K562 (cell line): ENCODE data around the gene NAGPA. TPM values are rescaled to one million over a fixed set of nuclear protein-coding genes. Genes with fewer than 3 reads are reported as not detected.

Source experiments
- ATAC-seq: fragments of 200-7000 bp; cut with Tn5 transposase; 3 replicates; pipeline ENCODE4 v1.9.1; 2020; ENCODE audit warnings: moderate library complexity
- BruUV-seq: library from RNA; stranded (reverse); fragments of 400-500 nt; replicated peaks from 2 replicates; lab custom pipeline; 2021; lab: Mats Ljungman, UMichigan
- CTCF ChIA-PET: fragments of 300-600 bp; formaldehyde crosslinking; extraction: SDS; loops from one replicate; lab custom pipeline; 2021; ENCODE audit warnings: low intra/inter-chr PET ratio; lab: Yijun Ruan, JAX
- POLR2A ChIA-PET: fragments of 300-600, 350-650 bp; sonication (Branson Sonifier 250); formaldehyde crosslinking; extraction: SDS; loops from one replicate; lab custom pipeline; 2021; ENCODE audit warnings: antibody characterized with exemption, inconsistent platforms; lab: Yijun Ruan, JAX
- DNase-seq, 4 experiments: peaks; one replicate each; pipeline versions ENCODE4 v3.0.0 to v3.0.0-alpha.2; 2011 to 2018; ENCODE audit warnings: low spot score in 3 of 4, mixed read lengths in 3 of 4; ENCODE audit errors: extremely low read depth in 1 of 4
- FAIRE-seq: peaks from 2 replicates; lab custom pipeline; 2011; peaks lifted over from hg19 to GRCh38; lab: Jason Lieb, UNC
- H2AFZ ChIP-seq: 2 replicates; pipeline ENCODE4 v1.6.0; 2011; ENCODE audit warnings: low read depth, low read length, control low read depth, inconsistent platforms
- H3K27ac ChIP-seq: fragments of 200-600 bp; 3 replicates; pipeline ENCODE4 v1.8.0; 2011; ENCODE audit warnings: low read depth, mild to moderate bottlenecking, control low read depth, inconsistent platforms, low read length, moderate library complexity, mixed read lengths; ENCODE audit errors: extremely low read depth
- H3K27me3 ChIP-seq, 2 experiments: fragments of 300-600 bp in 1 of 2; 2 replicates in 1 of 2; 3 replicates in 1 of 2; pipeline versions ENCODE4 v1.6.0 to v1.8.0; 2011; ENCODE audit warnings: inconsistent platforms in 2 of 2, low read length in 2 of 2, mild to moderate bottlenecking in 1 of 2, mixed read lengths in 1 of 2, moderate library complexity in 1 of 2; ENCODE audit not compliant: control insufficient read depth in 2 of 2, insufficient read depth in 2 of 2
- H3K36me3 ChIP-seq: fragments of 300-600 bp; 3 replicates; pipeline ENCODE4 v1.8.0; 2011; ENCODE audit warnings: mild to moderate bottlenecking, low read length, inconsistent platforms; ENCODE audit not compliant: control insufficient read depth, insufficient read depth
- H3K4me1 ChIP-seq, 2 experiments: fragments of 200-600 bp in 1 of 2; replicated peaks in 1 of 2; 2 replicates in 1 of 2; 3 replicates in 1 of 2; pipeline versions ENCODE4 v1.5.1 to v1.8.0; 2011; ENCODE audit warnings: inconsistent platforms in 2 of 2, low read length in 2 of 2, mild to moderate bottlenecking in 1 of 2, mixed read lengths in 1 of 2, moderate library complexity in 1 of 2; ENCODE audit not compliant: control insufficient read depth in 2 of 2, insufficient read depth in 2 of 2
- H3K4me2 ChIP-seq: 2 replicates; pipeline ENCODE4 v1.6.1; 2011; ENCODE audit warnings: low read length, control low read depth, inconsistent platforms, mixed read lengths; ENCODE audit not compliant: insufficient read depth
- H3K4me3 ChIP-seq: fragments of 200-600 bp; sonication (generic), shearing (Covaris generic); 2 replicates; pipeline ENCODE4 v1.5.1; 2016; ENCODE audit warnings: control low read depth, inconsistent platforms
- H3K79me2 ChIP-seq: fragments of 200-600 bp; 3 replicates; pipeline ENCODE4 v1.8.0; 2011; ENCODE audit warnings: low read length, inconsistent platforms; ENCODE audit not compliant: control insufficient read depth, insufficient read depth
- H3K9ac ChIP-seq, 2 experiments: 2 replicates each; pipeline versions ENCODE4 v1.6.0 to v1.6.1; 2011; ENCODE audit warnings: low read depth in 2 of 2, low read length in 2 of 2, control low read depth in 1 of 2, inconsistent platforms in 1 of 2, mild to moderate bottlenecking in 1 of 2, mixed read lengths in 1 of 2; ENCODE audit not compliant: insufficient read depth in 1 of 2
- H3K9me1 ChIP-seq: one replicate; pipeline ENCODE4 v1.6.0; 2011; ENCODE audit warnings: inconsistent platforms, mild to moderate bottlenecking, low read length, moderate library complexity; ENCODE audit not compliant: control insufficient read depth, insufficient read depth
- H3K9me3 ChIP-seq: replicated peaks from 2 replicates; pipeline ENCODE4 v1.5.1; 2011; ENCODE audit warnings: low read depth, low read length, inconsistent platforms; ENCODE audit not compliant: control insufficient read depth, insufficient read depth
- H4K20me1 ChIP-seq: replicated peaks from 2 replicates; pipeline ENCODE4 v1.6.1; 2011; ENCODE audit warnings: low read length, inconsistent platforms, mixed read lengths; ENCODE audit not compliant: control insufficient read depth, insufficient read depth
- POLR2G ChIP-seq: fragments of 200-400 bp; formaldehyde crosslinking; IDR thresholded peaks from 2 replicates; pipeline ENCODE4 v1.6.1; 2017; ENCODE audit warnings: low read depth, mild to moderate bottlenecking, antibody characterized with exemption, low read length, moderate library complexity
- RCOR1 ChIP-seq, 2 experiments: IDR thresholded peaks; 2 replicates each; pipeline ENCODE4 v1.6.1; 2012; ENCODE audit warnings: low read depth in 2 of 2, low read length in 2 of 2, borderline replicate concordance in 1 of 2, improper control_type of control experiment in 1 of 2
- SMARCB1 ChIP-seq: IDR thresholded peaks from 2 replicates; pipeline ENCODE4 v1.6.1; 2011; ENCODE audit warnings: improper control_type of control experiment, low read depth; ENCODE audit not compliant: insufficient read length
- SP2 ChIP-seq: IDR thresholded peaks from 2 replicates; pipeline ENCODE4 v1.6.1; 2011; ENCODE audit warnings: mild to moderate bottlenecking, low read depth, low read length, moderate library complexity; ENCODE audit not compliant: poor library complexity, severe bottlenecking; ENCODE audit errors: extremely low read depth
- SRSF1 ChIP-seq: fragments of 200-400 bp; formaldehyde crosslinking; IDR thresholded peaks from 2 replicates; pipeline ENCODE4 v1.6.1; 2017; ENCODE audit warnings: mild to moderate bottlenecking, low read depth, low read length, moderate library complexity
- ZNF253 ChIP-seq: fragments of 250-450 bp; sonication (Bioruptor Pico); conservative IDR thresholded peaks from 2 replicates; pipeline ENCODE4 v1.6.1; 2021; ENCODE audit warnings: mild to moderate bottlenecking
- ZNF586 ChIP-seq: fragments of 450-650 bp; formaldehyde crosslinking; conservative IDR thresholded peaks from 2 replicates; pipeline ENCODE4 v1.4.0; 2020; ENCODE audit warnings: mild to moderate bottlenecking, moderate library complexity
- WGBS: fragments of 100-300 bp; shearing (Covaris generic); methylation state at CpG from one replicate; pipeline ENCODE4 v1.1.6; 2016; ENCODE audit warnings: low coverage, mixed read lengths; ENCODE audit not compliant: insufficient coverage; ENCODE audit errors: missing lambda C conversion rate; 5-methylcytosine and 5-hydroxymethylcytosine counted together
- in situ Hi-C: fragments of 300-500 bp; cut with MboI; formaldehyde crosslinking; loops from 4 replicates; pipeline ENCODE4 v1.15.0; 2018; ENCODE audit warnings: inconsistent platforms, mixed read lengths
- intact Hi-C: fragments of 100-400 bp; cut with micrococcal nuclease; formaldehyde crosslinking; loops from 2 replicates; pipeline ENCODE4 v1.14.2; 2022
- polyA plus RNA-seq, 8 experiments: library from polyadenylated mRNA; depleted of rRNA in 4 of 8; stranded (reverse) in 5 of 8; unstranded in 3 of 8; fragments of >200 nt; fragmentation: Nextera tagmentation in 2 of 8; fragmentation: Illumina TruSeq in 1 of 8; extraction: Ambion mirVana in 2 of 8; extraction: Trizol in 1 of 8; gene quantifications; 2 replicates each; pipeline versions ENCODE4 v1.2.1 to v1.2.3, GENCODE V29; 2011 to 2014; ENCODE audit warnings: inconsistent platforms in 1 of 8, missing spikeins in 1 of 8
- total RNA-seq, 7 experiments: library from RNA; depleted of rRNA in 6 of 7; stranded (reverse); fragments of >200 nt in 6 of 7; fragmentation: Illumina TruSeq in 2 of 7; extraction: Trizol in 2 of 7; gene quantifications; 2 replicates each; pipeline versions ENCODE4 v1.2.1 to v1.2.3, GENCODE V29; 2011 to 2021; ENCODE audit warnings: low replicate concordance in 1 of 7
- TF ChIP-seq, protein P1 (sequence below): fragments of 250-450 bp; sonication (Bioruptor Pico); IDR thresholded peaks from 2 replicates; pipeline ENCODE4 v1.4.0; 2020
- TF ChIP-seq, protein P2 (sequence below): fragments of 150-350 bp; IDR thresholded peaks from 2 replicates; pipeline ENCODE4 v1.6.1; 2014; ENCODE audit warnings: low read depth, mild to moderate bottlenecking, low read length, borderline replicate concordance

The NAGPA gene
- total and polyA plus RNA-seq, 9 of the 15 experiments (the other 6 are each of a cell fraction or from before 2014, with no cell fraction given): 0.15 to 12.7 (median 4.6) TPM

DNA sequence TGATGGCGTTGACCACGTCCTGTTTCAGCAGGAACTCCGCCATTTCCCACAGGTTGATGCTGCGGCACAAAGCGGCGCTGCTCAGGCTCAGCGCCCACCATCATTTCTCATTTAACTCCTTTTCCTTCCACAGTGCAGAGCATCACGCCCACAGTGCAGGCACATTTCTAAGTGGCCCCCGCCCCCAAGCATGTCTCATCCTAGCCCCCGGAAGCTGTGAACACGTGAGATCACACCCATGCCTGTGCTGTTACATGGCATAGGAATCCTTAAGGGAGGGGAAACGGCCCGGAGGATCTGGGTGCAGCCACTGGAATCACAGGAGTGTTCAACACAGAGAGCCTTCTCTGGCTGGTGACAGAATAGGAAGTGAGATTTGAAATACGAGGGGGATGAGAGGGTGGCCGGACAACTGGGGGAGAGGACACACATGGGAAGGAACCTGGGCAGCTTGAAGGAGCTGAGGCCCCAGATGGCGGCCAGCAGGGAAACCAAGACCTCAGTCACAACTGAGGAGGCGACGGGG lies 4.7 kb downstream of the NAGPA start:
- no peak for DNase-seq
- no peak overlapping the region; a peak in 1 of 4 replicates for H3K9ac ChIP-seq
- POLR2A ChIA-PET: no interaction called here
- intact Hi-C loops: no loop called here
- WGBS: 65% methylated on average over 18 of the region's 18 CpGs
- H3K27ac ChIP-seq: no peak overlapping the region
- in situ Hi-C loops: no loop called here
- H3K36me3 ChIP-seq: no peaks in the 10 kb centered on the region
- H3K4me1 ChIP-seq: peaks cover 7 to 16% of the 10 kb centered on the region in 2 experiments; a peak in 3 of 5 replicates
- H4K20me1 ChIP-seq: no peaks in the 10 kb centered on the region
- H3K4me3 ChIP-seq: no peak overlapping the region
- ATAC-seq: no peak
- no peaks in the 10 kb centered on the region for H3K27me3 ChIP-seq
- no peak overlapping the region for H2AFZ ChIP-seq
- BruUV-seq: no TSS peak
- H3K9me3 ChIP-seq: no peaks in the 10 kb centered on the region
- no peaks in the 10 kb centered on the region for H3K79me2 ChIP-seq
- H3K4me2 ChIP-seq: no peak overlapping the region
- no peak for FAIRE-seq
- no peaks in the 10 kb centered on the region for H3K9me1 ChIP-seq
- CTCF ChIA-PET: no interaction called here
- TF ChIP-seq, protein P1, sequence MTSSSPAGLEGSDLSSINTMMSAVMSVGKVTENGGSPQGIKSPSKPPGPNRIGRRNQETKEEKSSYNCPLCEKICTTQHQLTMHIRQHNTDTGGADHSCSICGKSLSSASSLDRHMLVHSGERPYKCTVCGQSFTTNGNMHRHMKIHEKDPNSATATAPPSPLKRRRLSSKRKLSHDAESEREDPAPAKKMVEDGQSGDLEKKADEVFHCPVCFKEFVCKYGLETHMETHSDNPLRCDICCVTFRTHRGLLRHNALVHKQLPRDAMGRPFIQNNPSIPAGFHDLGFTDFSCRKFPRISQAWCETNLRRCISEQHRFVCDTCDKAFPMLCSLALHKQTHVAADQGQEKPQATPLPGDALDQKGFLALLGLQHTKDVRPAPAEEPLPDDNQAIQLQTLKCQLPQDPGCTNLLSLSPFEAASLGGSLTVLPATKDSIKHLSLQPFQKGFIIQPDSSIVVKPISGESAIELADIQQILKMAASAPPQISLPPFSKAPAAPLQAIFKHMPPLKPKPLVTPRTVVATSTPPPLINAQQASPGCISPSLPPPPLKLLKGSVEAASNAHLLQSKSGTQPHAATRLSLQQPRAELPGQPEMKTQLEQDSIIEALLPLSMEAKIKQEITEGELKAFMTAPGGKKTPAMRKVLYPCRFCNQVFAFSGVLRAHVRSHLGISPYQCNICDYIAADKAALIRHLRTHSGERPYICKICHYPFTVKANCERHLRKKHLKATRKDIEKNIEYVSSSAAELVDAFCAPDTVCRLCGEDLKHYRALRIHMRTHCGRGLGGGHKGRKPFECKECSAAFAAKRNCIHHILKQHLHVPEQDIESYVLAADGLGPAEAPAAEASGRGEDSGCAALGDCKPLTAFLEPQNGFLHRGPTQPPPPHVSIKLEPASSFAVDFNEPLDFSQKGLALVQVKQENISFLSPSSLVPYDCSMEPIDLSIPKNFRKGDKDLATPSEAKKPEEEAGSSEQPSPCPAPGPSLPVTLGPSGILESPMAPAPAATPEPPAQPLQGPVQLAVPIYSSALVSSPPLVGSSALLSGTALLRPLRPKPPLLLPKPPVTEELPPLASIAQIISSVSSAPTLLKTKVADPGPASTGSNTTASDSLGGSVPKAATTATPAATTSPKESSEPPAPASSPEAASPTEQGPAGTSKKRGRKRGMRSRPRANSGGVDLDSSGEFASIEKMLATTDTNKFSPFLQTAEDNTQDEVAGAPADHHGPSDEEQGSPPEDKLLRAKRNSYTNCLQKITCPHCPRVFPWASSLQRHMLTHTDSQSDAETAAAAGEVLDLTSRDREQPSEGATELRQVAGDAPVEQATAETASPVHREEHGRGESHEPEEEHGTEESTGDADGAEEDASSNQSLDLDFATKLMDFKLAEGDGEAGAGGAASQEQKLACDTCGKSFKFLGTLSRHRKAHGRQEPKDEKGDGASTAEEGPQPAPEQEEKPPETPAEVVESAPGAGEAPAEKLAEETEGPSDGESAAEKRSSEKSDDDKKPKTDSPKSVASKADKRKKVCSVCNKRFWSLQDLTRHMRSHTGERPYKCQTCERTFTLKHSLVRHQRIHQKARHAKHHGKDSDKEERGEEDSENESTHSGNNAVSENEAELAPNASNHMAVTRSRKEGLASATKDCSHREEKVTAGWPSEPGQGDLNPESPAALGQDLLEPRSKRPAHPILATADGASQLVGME: no peak
- TF ChIP-seq SP2: no peak
- TF ChIP-seq SRSF1: no peak
- no peak for TF ChIP-seq SMARCB1
- no peak for TF ChIP-seq ZNF253 (CRISPR knock-in tag)
- TF ChIP-seq ZNF586: no peak
- no peak for TF ChIP-seq POLR2G
- no peak for TF ChIP-seq RCOR1 (IDR thresholded peaks at IDR 0.05; ENCODE audit: borderline replicate concordance in 1 of 2, low read depth in 2 of 2, low read length in 2 of 2)
- TF ChIP-seq, protein P2, sequence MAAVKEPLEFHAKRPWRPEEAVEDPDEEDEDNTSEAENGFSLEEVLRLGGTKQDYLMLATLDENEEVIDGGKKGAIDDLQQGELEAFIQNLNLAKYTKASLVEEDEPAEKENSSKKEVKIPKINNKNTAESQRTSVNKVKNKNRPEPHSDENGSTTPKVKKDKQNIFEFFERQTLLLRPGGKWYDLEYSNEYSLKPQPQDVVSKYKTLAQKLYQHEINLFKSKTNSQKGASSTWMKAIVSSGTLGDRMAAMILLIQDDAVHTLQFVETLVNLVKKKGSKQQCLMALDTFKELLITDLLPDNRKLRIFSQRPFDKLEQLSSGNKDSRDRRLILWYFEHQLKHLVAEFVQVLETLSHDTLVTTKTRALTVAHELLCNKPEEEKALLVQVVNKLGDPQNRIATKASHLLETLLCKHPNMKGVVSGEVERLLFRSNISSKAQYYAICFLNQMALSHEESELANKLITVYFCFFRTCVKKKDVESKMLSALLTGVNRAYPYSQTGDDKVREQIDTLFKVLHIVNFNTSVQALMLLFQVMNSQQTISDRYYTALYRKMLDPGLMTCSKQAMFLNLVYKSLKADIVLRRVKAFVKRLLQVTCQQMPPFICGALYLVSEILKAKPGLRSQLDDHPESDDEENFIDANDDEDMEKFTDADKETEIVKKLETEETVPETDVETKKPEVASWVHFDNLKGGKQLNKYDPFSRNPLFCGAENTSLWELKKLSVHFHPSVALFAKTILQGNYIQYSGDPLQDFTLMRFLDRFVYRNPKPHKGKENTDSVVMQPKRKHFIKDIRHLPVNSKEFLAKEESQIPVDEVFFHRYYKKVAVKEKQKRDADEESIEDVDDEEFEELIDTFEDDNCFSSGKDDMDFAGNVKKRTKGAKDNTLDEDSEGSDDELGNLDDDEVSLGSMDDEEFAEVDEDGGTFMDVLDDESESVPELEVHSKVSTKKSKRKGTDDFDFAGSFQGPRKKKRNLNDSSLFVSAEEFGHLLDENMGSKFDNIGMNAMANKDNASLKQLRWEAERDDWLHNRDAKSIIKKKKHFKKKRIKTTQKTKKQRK: no peak
